NCI-H2227 (cell line): ENCODE measurements around the gene ARMC3.
"Not testable (repeated sequence)": the region's sequence is repeated elsewhere in the genome, so short reads cannot be mapped to it uniquely, and the experiment has no call there.

Experiments
- DNase-seq: peaks from one replicate; lab custom pipeline; 2025; ENCODE audit not compliant: unreplicated experiment; lab: John Stamatoyannopoulos, UW

ARMC3 gene

GRCh38 chr10:22927661-22928403, at the start of gene ARMC3:
Gene ARMC3 (plus strand): TSS chr10:22928053. CDS start chr10:22931997, 3,944 bp downstream.
- DNase-seq = peak; percentile 85

GRCh38 chr10:22891797-22892196, 36.1 kb upstream of the ARMC3 start:
- DNase-seq = no peak

- DNase-seq = no peak
These were observed 34.1 kb upstream of the ARMC3 start for GRCh38 chr10:22893781-22894180.

GRCh38 chr10:22894714-22895113, 33.1 kb upstream of the ARMC3 start:
- no peak for DNase-seq

- no peak for DNase-seq
These were observed 32.6 kb upstream of the ARMC3 start for GRCh38 chr10:22895252-22895651.

GRCh38 chr10:22897371-22897770, 30.5 kb upstream of the ARMC3 start:
- DNase-seq = no peak

- DNase-seq = no peak
These were observed 28.5 kb upstream of the ARMC3 start for GRCh38 chr10:22899307-22899706.

- no peak for DNase-seq
These were observed 28.1 kb upstream of the ARMC3 start for GRCh38 chr10:22899775-22900174.

- DNase-seq = no peak
These were observed 26.8 kb upstream of the ARMC3 start for GRCh38 chr10:22900841-22901601.

GRCh38 chr10:22902147-22902546, 25.7 kb upstream of the ARMC3 start:
- DNase-seq = not testable (repeated sequence)

- no peak for DNase-seq
These were observed 24.2 kb upstream of the ARMC3 start for GRCh38 chr10:22903694-22904093.

- no peak for DNase-seq
These were observed 21.1 kb upstream of the ARMC3 start for GRCh38 chr10:22906767-22907166.

GRCh38 chr10:22908837-22909236, 19.0 kb upstream of the ARMC3 start:
- no peak for DNase-seq

GRCh38 chr10:22909673-22910072, 18.2 kb upstream of the ARMC3 start:
- not testable (repeated sequence) for DNase-seq

GRCh38 chr10:22911067-22911466, 16.8 kb upstream of the ARMC3 start:
- DNase-seq = no peak

GRCh38 chr10:22911889-22912762, 15.7 kb upstream of the ARMC3 start:
- peak; percentile 78 for DNase-seq

GRCh38 chr10:22912763-22913384, 15.0 kb upstream of the ARMC3 start:
- DNase-seq = no peak

GRCh38 chr10:22913474-22914092, 14.3 kb upstream of the ARMC3 start:
- DNase-seq = no peak

GRCh38 chr10:22915314-22915713, 12.5 kb upstream of the ARMC3 start:
- no peak for DNase-seq

- no peak for DNase-seq
These were observed 2.8 kb upstream of the ARMC3 start for GRCh38 chr10:22925088-22925487.

- DNase-seq = no peak
These were observed 687 bp upstream of the ARMC3 start for GRCh38 chr10:22927166-22927565.
